Brain microvascular endothelial cell (primary cell): ENCODE measurements around the gene ZC3HAV1.
"Not testable (repeated sequence)": the region's sequence is repeated elsewhere in the genome, so short reads cannot be mapped to it uniquely, and the experiment has no call there.

Experiments used
- DNase-seq: peaks from one replicate; pipeline ENCODE4 v3.0.0-alpha.2; 2020
- H3K27ac ChIP-seq: fragments of 250-450 bp; sonication (Bioruptor Pico); 2 replicates; pipeline ENCODE4 v1.5.1; 2020; ENCODE audit warnings: mild to moderate bottlenecking, moderate library complexity
- H3K27me3 ChIP-seq: fragments of 250-450 bp; sonication (Bioruptor Pico); replicated peaks from 2 replicates; pipeline ENCODE4 v1.5.1; 2020; ENCODE audit warnings: mild to moderate bottlenecking
- H3K36me3 ChIP-seq: fragments of 250-450 bp; sonication (Bioruptor Pico); replicated peaks from 2 replicates; pipeline ENCODE4 v1.5.1; 2020; ENCODE audit warnings: mild to moderate bottlenecking
- H3K4me3 ChIP-seq: 2 replicates; pipeline ENCODE4 v1.5.1; 2011; ENCODE audit warnings: low read depth, mild to moderate bottlenecking, control low read depth, low read length, moderate library complexity
- CTCF ChIP-seq: IDR thresholded peaks from 2 replicates; pipeline ENCODE4 v1.5.1; 2011; ENCODE audit warnings: low read depth, mild to moderate bottlenecking, moderate library complexity, low read length, control low read depth, inconsistent platforms; ENCODE audit errors: missing control alignments
- in situ Hi-C: cut with HindIII; loops from 2 replicates; pipeline ENCODE4 v1.10.0; 2017; ENCODE audit warnings: low sequenced_read_pairs, low pct_ligation_motif_present

Gene ZC3HAV1

GRCh38 chr7:139094030-139094429, 15.5 kb downstream of the ZC3HAV1 start:
- no peak overlapping the region for H3K27ac ChIP-seq
- H3K36me3 ChIP-seq = peaks cover 3% of the 10 kb centered on the region
- H3K27me3 ChIP-seq = no peaks in the 10 kb centered on the region
- no peak overlapping the region for H3K4me3 ChIP-seq
- DNase-seq = no peak
- no peak for TF ChIP-seq CTCF
- in situ Hi-C loops = no loop called here

- H3K4me3 ChIP-seq, H3K27ac ChIP-seq, DNase-seq, H3K36me3 ChIP-seq, H3K27me3 ChIP-seq, in situ Hi-C loops: not testable (repeated sequence)
Observed at GRCh38 chr7:139093512-139093911, 16.0 kb downstream of the ZC3HAV1 start.

- peaks cover 11% of the 10 kb centered on the region for H3K36me3 ChIP-seq
Observed at GRCh38 chr7:139092090-139092796, 17.3 kb downstream of the ZC3HAV1 start.

GRCh38 chr7:139091677-139091996, 17.9 kb downstream of the ZC3HAV1 start:
- DNase-seq = no peak
- TF ChIP-seq CTCF = no peak
- peaks cover 17% of the 10 kb centered on the region for H3K36me3 ChIP-seq
- no peak overlapping the region for H3K4me3 ChIP-seq
- no peak overlapping the region for H3K27ac ChIP-seq
- in situ Hi-C loops = no loop called here
- H3K27me3 ChIP-seq = no peaks in the 10 kb centered on the region

More at GRCh38 chr7:139092090-139092796, 17.3 kb downstream of the ZC3HAV1 start:
- TF ChIP-seq CTCF = no peak
- in situ Hi-C loops = no loop called here
- no peak overlapping the region for H3K4me3 ChIP-seq
- no peaks in the 10 kb centered on the region for H3K27me3 ChIP-seq
- H3K27ac ChIP-seq = no peak overlapping the region
- no peak for DNase-seq

GRCh38 chr7:139089118-139089517, 20.4 kb downstream of the ZC3HAV1 start:
- in situ Hi-C loops = no loop called here
- DNase-seq = no peak
- Histone ChIP-seq H3K4me3 (no peak overlapping the region), H3K27me3 (no peaks in the 10 kb centered on the region), H3K27ac (no peak overlapping the region), H3K36me3 (peaks cover 21% of the 10 kb centered on the region)
- TF ChIP-seq CTCF = no peak

- no peak overlapping the region for H3K4me3 ChIP-seq
- in situ Hi-C loops = no loop called here
- peaks cover 23% of the 10 kb centered on the region for H3K36me3 ChIP-seq
- H3K27me3 ChIP-seq = no peaks in the 10 kb centered on the region
- TF ChIP-seq CTCF = no peak
- no peak for DNase-seq
- no peak overlapping the region for H3K27ac ChIP-seq
Observed at GRCh38 chr7:139088268-139088667, 21.3 kb downstream of the ZC3HAV1 start.
